ENCODE results near the gene ATP2B2.

Gene ATP2B2

DNA sequence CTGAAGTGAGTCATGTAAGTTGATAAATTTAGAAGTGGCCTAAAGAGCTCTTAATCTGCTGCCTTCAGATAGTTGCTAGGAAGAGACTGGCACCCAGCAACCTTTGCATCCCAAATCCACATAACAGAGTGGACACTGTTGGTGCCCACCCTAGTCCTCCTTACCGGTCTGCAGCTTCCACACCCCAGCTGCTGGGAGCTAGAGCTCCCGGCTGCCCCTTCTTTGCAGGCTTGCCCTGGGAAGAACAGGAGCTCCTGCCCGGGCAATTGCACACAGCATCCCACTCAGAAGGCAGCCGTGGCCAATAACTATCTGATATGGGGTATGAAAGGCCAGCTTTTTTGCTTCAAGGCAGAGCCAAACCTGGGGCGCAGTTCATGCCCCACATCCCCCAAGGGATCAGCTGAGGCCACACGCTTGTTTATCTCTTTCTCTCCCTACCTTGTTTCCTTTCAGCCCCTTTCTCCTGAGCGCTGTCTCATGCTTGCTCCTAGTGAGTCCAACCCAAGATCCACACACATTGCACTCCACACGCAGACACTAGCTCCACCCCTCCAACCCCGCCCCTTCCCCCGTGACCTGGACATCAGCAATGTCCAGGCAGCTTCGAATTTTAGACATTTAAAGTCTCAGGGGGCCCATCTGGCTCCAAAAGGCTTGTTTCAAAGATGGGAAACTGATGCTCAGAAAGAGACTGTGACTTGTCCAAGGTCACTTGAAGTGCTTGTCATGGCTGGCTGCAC lies 9.1 kb downstream of the ATP2B2 start:
- H3K4me3 ChIP-seq (ENCODE audit: low read depth, low read length): no peak overlapping the region
- no peak for DNase-seq (ENCODE audit: low read depth)
- TF ChIP-seq POLR2A (IDR thresholded peaks at IDR 0.05; ENCODE audit: extremely low read depth, insufficient read length) (no peak), MYC (IDR thresholded peaks at IDR 0.05; ENCODE audit: low read depth, low read length) (no peak)
- TF ChIP-seq, protein P1, sequence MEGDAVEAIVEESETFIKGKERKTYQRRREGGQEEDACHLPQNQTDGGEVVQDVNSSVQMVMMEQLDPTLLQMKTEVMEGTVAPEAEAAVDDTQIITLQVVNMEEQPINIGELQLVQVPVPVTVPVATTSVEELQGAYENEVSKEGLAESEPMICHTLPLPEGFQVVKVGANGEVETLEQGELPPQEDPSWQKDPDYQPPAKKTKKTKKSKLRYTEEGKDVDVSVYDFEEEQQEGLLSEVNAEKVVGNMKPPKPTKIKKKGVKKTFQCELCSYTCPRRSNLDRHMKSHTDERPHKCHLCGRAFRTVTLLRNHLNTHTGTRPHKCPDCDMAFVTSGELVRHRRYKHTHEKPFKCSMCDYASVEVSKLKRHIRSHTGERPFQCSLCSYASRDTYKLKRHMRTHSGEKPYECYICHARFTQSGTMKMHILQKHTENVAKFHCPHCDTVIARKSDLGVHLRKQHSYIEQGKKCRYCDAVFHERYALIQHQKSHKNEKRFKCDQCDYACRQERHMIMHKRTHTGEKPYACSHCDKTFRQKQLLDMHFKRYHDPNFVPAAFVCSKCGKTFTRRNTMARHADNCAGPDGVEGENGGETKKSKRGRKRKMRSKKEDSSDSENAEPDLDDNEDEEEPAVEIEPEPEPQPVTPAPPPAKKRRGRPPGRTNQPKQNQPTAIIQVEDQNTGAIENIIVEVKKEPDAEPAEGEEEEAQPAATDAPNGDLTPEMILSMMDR (IDR thresholded peaks at IDR 0.05; ENCODE audit: low read depth, low read length): no peak
- TF ChIP-seq, protein P2, sequence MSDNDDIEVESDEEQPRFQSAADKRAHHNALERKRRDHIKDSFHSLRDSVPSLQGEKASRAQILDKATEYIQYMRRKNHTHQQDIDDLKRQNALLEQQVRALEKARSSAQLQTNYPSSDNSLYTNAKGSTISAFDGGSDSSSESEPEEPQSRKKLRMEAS (IDR thresholded peaks at IDR 0.05; ENCODE audit: low read depth, low read length): no peak

DNA sequence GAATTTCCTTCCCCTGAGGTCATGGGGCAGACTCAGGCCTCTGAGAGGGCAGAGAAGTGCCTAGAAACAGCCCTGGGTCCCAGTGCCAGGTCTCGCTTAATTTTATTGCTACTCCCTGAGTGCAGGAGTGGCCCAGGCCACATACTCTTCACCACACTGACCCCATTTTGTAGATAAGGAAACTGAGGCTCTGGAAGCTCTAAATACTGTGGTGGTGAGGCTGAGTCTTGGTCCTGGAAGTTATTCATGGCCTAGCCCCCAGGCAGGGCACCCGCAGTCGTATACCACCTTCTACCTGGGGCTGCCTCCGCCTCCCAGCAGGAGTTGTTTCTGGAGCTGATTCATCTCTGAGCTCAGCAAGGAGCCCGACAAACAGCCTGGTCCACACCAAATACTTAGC lies 9.8 kb downstream of the ATP2B2 start:
- TF ChIP-seq, protein P1 (IDR thresholded peaks at IDR 0.05; ENCODE audit: low read depth, low read length): no peak
- TF ChIP-seq POLR2A (IDR thresholded peaks at IDR 0.05; ENCODE audit: extremely low read depth, insufficient read length) (no peak), MYC (IDR thresholded peaks at IDR 0.05; ENCODE audit: low read depth, low read length) (no peak)
- TF ChIP-seq, protein P2 (IDR thresholded peaks at IDR 0.05; ENCODE audit: low read depth, low read length): no peak
- H3K4me3 ChIP-seq (ENCODE audit: low read depth, low read length): no peak overlapping the region

DNA sequence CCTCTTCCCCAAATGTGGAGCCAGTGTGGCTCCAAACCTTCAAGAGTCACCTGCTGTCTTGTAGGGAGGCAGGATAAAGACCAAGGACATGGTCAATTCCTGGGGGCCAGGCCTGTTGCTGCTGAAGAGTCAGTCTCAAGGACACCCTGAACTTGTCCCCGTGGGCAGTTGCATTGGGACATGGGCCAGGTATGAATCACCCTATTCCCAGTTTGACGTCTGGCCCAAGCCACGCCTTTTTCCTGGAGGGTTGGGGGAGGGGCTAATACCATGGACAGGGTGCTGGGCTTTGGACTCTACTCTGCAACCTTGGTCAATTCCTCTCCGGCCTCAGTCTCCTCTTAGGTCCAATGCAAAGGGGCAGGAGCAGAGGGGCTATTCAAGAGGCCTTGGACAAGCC lies 10.4 kb downstream of the ATP2B2 start:
- DNase-seq (ENCODE audit: low read depth): no peak
- no peak overlapping the region for H3K4me3 ChIP-seq (ENCODE audit: low read depth, low read length)
- TF ChIP-seq, protein P2 (IDR thresholded peaks at IDR 0.05; ENCODE audit: low read depth, low read length): no peak
- TF ChIP-seq, protein P1 (IDR thresholded peaks at IDR 0.05; ENCODE audit: low read depth, low read length): no peak
- no peak for TF ChIP-seq MYC (IDR thresholded peaks at IDR 0.05; ENCODE audit: low read depth, low read length)
- TF ChIP-seq POLR2A (IDR thresholded peaks at IDR 0.05; ENCODE audit: extremely low read depth, insufficient read length): no peak

More for the DNA sequence above, 9.8 kb downstream of the ATP2B2 start:
- DNase-seq (ENCODE audit: low read depth): no peak

DNA sequence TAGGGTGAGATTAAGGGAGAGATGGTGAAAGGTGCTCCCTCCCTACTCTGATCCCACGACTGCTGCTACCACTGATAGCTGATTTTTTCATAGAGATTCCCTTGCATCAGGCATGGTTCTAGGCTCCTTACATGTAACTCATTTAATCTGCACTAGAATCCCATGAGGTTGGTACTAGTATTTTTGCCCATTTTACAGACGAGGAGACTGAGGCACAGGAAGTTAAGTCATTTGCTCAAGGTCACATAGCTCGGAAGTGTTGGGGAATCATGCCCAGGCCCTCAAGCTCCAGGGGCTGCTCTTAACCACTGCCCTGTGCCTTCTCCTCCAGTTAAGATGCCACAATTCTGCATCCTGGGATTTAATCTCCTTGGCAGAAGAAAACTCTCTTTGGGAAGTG lies 11.2 kb downstream of the ATP2B2 start:
- TF ChIP-seq POLR2A (IDR thresholded peaks at IDR 0.05; ENCODE audit: extremely low read depth, insufficient read length) (no peak), MYC (IDR thresholded peaks at IDR 0.05; ENCODE audit: low read depth, low read length) (no peak)
- TF ChIP-seq, protein P2 (IDR thresholded peaks at IDR 0.05; ENCODE audit: low read depth, low read length): no peak
- TF ChIP-seq, protein P1 (IDR thresholded peaks at IDR 0.05; ENCODE audit: low read depth, low read length): no peak
- DNase-seq (ENCODE audit: low read depth): no peak

DNA sequence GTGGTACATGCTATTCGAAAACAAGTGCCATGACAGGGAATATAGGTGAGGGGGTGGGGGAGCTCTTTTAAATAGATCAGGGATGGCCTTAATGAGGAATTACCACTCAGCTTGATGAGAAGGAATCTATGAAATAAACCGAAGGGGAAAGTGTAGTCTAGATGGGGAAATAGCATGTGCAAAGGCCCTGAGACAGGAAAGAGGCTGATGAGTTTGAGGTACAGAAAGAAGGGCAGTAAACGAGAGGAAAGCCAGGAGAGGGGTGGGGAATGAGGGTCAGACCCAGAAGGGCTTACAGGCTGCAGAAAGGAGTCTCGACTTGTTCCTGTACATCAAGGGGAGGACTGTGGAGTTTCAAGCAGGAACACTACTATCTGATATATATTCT lies 12.2 kb downstream of the ATP2B2 start:
- no peak for DNase-seq (ENCODE audit: low read depth)
- no peak overlapping the region for H3K4me3 ChIP-seq (ENCODE audit: low read depth, low read length)
- TF ChIP-seq POLR2A (IDR thresholded peaks at IDR 0.05; ENCODE audit: extremely low read depth, insufficient read length) (no peak), MYC (IDR thresholded peaks at IDR 0.05; ENCODE audit: low read depth, low read length) (no peak)
- TF ChIP-seq, protein P1 (IDR thresholded peaks at IDR 0.05; ENCODE audit: low read depth, low read length): no peak
- TF ChIP-seq, protein P2 (IDR thresholded peaks at IDR 0.05; ENCODE audit: low read depth, low read length): no peak

More for the DNA sequence above, 11.2 kb downstream of the ATP2B2 start:
- H3K4me3 ChIP-seq (ENCODE audit: low read depth, low read length): no peak overlapping the region
